ENCODE data around the gene CDR2. TPM values are rescaled to one million over a fixed set of nuclear protein-coding genes. Genes with fewer than 3 reads are reported as not detected.

CDR2 gene
- total and polyA plus RNA-seq, 2 of the 13 experiments (the other 11 are each of a cell fraction or from before 2014, with no cell fraction given) = 59.0 to 78.9 TPM

- TF ChIP-seq KAT2B (IDR thresholded peaks at IDR 0.05; ENCODE audit: borderline replicate concordance, low read depth, low read length) (no peak), CTCF (CRISPR knock-in tag; IDR thresholded peaks at IDR 0.05) (peak; percentile 8; the same call in 1 of the 2 replicates), ZSCAN21 (CRISPR knock-in tag; IDR thresholded peaks at IDR 0.05; ENCODE audit: borderline replicate concordance) (peak; percentile 91; the same call in 1 of the 2 replicates), ZC3H4 (CRISPR knock-in tag; IDR thresholded peaks at IDR 0.05; ENCODE audit: borderline replicate concordance) (no peak), ZNF607 (CRISPR knock-in tag; IDR thresholded peaks at IDR 0.05; ENCODE audit: borderline replicate concordance) (peak; percentile 30; the same call in 1 of the 2 replicates), NONO (IDR thresholded peaks at IDR 0.05) (no peak), NONO (CRISPR knock-in tag; conservative IDR thresholded peaks at IDR 0.05) (no peak; the same call in 1 of the 2 replicates), ZNF614 (CRISPR knock-in tag; IDR thresholded peaks at IDR 0.05; ENCODE audit: borderline replicate concordance) (peak; percentile 55; the same call in 1 of the 2 replicates), NCOR1 (IDR thresholded peaks at IDR 0.05; ENCODE audit: borderline replicate concordance, low read length) (peak; percentile 51; the same call in 1 of the 2 replicates), ZNF709 (CRISPR knock-in tag; IDR thresholded peaks at IDR 0.05) (no peak), ATF7-NPFF (CRISPR knock-in tag; IDR thresholded peaks at IDR 0.05; ENCODE audit: low read depth) (peak; percentile 24), ZNF672 (CRISPR knock-in tag; IDR thresholded peaks at IDR 0.05) (no peak), POGK (CRISPR knock-in tag; conservative IDR thresholded peaks at IDR 0.05) (peak; percentile 87; the same call in 1 of the 2 replicates), KDM3A (CRISPR knock-in tag; IDR thresholded peaks at IDR 0.05; ENCODE audit: low read depth) (peak; percentile 66), RARG (CRISPR knock-in tag; IDR thresholded peaks at IDR 0.05; ENCODE audit: low read depth) (peak; percentile 53; the same call in 1 of the 2 replicates), ZNF264 (CRISPR knock-in tag; IDR thresholded peaks at IDR 0.05) (peak; percentile 52; the same call in 1 of the 2 replicates), ZNF879 (CRISPR knock-in tag; IDR thresholded peaks at IDR 0.05) (peak; percentile 95; the same call in 1 of the 2 replicates), SRSF1 (optimal IDR thresholded peaks at IDR 0.05; ENCODE audit: low read depth, low read length) (peak; percentile 92), TFDP2 (CRISPR knock-in tag; IDR thresholded peaks at IDR 0.05) (peak; percentile 92), ZNF687 (CRISPR knock-in tag; IDR thresholded peaks at IDR 0.05) (peak; percentile 92)
Observed at GRCh38 chr16:22374311-22375116, at the start of gene CDR2 (continued).

Data from HepG2 (cell line).